Stimulated activated CD8-positive, alpha-beta memory T cell treated with anti-CD3 and anti-CD28 coated beads, Interleukin-15, amount 100 ng/mL, for 1 hour (primary cell): Measurements from ENCODE around the gene ZNF275.
"Not testable (repeated sequence)": the region's sequence is repeated elsewhere in the genome, so short reads cannot be mapped to it uniquely, and the experiment has no call there.

ENCODE experiments used
- DNase-seq: peaks from one replicate; pipeline ENCODE4 v3.0.0-alpha.2; 2020; ENCODE audit warnings: low read depth

Gene ZNF275

GRCh38 chrX:153361781-153362397 is 27.9 kb downstream of the ZNF275 start:
- DNase-seq = no peak

- DNase-seq = no peak
These were observed 31.7 kb downstream of the ZNF275 start for GRCh38 chrX:153365670-153366069.

- no peak for DNase-seq
These were observed 32.2 kb downstream of the ZNF275 start for GRCh38 chrX:153366119-153366518.

- DNase-seq = no peak
These were observed 33.1 kb downstream of the ZNF275 start for GRCh38 chrX:153366878-153367538.

DNA sequence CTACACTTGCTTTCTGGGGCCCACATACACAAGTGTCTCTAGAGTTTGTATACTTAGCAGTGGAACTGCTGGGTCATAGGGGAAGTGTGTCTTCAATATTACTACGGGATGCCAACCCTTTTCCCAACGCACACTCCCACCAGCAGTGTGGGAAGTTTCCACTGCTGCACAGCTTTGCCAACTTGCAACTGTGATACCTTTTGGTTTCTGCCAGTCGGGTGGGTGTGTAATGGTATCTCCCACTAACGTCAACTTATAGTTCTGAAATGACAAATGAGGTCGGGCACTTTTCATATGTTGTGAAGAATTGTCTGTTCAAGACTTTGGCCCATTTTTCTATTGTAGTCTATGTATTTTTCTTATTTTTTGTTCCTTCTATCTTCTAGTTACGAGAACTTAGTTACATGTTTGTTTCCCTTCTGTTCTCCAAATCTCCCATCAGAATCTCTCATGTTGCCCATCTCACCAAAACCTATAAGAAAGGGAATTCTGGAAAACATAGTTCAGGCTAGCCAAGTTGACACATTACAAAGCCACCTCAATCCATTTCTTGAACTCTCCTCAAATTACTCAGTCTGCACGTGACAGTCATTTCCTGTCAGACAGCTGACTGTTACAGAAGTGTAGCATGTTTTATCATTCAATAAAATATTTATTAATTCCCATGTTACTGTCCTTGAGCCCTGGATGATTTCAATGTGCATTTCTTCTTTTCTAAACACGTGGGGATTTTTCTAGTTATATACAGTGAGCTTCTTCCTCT is 36.5 kb downstream of the ZNF275 start:
- DNase-seq = no peak

DNA sequence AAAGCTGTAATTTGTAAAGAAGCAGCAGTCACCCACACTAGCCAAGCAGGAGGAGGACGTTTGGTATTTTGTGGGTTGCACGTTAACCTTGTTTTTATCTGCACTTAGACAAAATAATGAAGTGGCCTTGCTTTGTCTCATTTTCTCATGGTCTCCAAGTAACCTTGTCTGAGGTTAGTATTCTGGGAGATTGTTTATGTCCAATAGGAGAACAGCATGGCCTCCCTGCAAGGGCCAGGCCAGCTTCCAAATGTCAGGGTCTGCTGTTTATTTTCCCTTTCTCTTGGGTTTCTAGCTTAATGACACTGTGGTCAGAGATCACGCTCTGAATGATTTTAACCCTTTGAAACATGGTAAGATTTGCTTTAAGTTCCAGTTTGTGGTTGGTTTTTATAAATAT is 37.3 kb downstream of the ZNF275 start:
- DNase-seq = no peak

DNA sequence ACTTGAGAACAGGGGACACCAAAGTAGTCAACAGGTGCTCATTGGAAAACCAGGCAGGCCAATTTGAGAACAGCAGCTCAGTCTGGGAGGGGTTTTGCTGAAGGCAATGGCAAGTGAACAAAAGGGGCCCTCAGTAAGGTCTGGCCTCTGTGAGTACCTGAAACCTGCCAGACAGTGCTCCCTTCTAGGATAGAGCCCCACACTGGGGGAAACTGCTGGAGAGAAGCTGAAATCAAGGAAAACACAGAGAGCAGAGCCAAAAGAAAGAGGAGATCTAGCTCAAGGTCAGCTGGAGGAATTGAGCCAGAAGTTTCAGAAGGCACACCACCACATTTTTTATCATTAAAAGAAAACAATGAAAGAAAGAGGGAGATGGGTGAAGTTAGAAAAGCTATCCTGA is 39.0 kb downstream of the ZNF275 start:
- no peak for DNase-seq

- no peak for DNase-seq
These were observed 40.5 kb downstream of the ZNF275 start for GRCh38 chrX:153374426-153374825.

GRCh38 chrX:153375571-153375970 is 41.6 kb downstream of the ZNF275 start:
- DNase-seq = no peak

- no peak for DNase-seq
These were observed 43.8 kb downstream of the ZNF275 start for GRCh38 chrX:153377727-153378126.

- no peak for DNase-seq
These were observed 44.7 kb downstream of the ZNF275 start for GRCh38 chrX:153378607-153379006.

GRCh38 chrX:153379508-153379907 is 45.6 kb downstream of the ZNF275 start:
- no peak for DNase-seq

- DNase-seq = no peak
These were observed 46.1 kb downstream of the ZNF275 start for GRCh38 chrX:153379971-153380581.

- no peak for DNase-seq
These were observed 46.7 kb downstream of the ZNF275 start for GRCh38 chrX:153380691-153381090.

DNA sequence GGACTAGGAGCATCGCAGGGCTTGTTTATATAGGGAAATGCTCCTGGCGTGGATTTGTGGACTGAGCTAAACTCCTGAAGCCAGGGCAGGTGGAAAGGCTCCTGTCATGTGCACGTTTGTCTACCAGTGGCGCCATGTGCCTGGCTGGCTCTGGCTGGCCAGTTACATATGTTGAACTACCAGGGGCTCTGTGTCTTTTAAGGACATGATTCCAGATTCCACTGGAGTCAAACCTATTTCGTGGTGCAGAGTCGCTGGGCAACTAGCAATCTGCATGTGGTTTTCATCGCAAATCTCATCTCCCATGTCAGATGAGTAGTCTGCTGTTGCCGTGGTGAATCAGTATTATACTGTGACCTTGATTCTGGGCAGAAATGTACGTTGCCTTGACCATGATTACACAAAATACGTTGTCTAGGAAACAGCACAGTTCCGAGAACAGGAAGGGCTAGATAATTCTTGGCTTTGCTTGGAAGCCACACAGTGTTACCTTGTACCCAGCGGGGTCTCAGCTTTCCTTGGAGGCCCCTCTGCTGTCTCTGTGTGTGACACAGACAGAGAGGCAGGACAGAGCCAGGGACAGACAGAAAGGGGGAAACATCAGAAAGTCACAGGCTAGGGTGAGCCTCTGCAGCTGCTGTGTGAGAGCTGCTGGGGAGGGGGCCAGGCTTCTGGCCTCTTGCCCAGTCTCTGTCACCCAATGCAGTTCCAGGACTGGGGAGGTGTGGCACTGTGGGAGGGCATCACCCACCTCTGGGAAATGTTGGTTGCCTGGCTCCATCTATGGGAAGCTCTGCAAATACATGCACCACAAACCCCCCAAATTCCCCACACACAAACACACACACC is 48.0 kb downstream of the ZNF275 start:
- DNase-seq = no peak

DNA sequence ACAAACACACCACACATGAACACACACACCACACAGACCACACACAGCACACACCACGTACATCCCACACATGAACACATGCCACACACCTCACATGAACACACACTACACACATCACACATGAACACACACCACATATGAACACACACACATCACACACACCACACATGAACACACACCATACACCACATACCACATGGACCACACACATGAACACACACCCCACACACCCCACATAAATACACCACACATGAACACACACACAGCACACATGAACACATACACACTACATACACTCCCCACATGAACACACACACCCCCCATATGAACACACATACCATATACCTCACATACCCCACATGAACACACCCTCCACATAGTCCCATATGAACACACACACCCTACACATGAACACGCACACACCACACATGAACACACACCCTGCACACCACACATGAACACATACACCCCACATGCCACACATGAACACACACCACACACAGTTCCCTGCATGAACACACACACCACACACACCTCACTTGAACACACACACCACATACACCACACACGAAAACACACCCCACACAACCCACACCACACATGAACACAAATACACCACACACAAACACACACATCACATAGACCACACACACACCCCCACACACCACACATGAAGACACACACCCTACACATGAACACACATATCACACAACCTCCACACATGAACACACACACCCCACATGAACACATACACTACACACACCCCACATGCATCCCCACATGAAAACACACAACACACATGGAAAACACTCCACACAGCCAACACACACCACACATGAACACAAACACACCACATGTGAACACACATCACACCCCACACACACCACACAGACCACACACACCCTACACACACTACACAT is 48.9 kb downstream of the ZNF275 start:
- DNase-seq = no peak

GRCh38 chrX:153384390-153384789 is 50.4 kb downstream of the ZNF275 start:
- DNase-seq = no peak

- not testable (repeated sequence) for DNase-seq
These were observed 51.0 kb downstream of the ZNF275 start for GRCh38 chrX:153384973-153385372.

GRCh38 chrX:153386097-153386496 is 52.1 kb downstream of the ZNF275 start:
- no peak for DNase-seq

DNA sequence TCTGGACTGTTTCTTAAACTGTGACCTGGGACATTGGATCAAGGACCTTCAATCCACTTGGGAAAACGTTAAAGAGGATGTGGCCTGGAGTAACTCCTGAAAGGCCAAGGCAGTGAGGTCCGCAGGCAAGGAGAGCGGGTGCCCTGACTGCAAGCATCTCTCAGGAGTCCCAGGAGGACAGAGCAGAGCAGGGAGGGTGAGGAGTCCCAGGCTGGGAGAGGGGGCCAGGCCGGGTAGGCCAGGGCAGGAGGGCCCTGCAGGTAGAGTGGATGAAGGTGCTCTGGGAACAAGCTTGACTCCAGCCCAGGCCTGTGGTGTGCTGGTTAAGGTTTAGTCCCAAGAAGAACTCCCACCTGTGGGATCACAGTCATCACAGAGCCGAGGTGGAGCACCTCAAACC is 53.4 kb downstream of the ZNF275 start:
- no peak for DNase-seq
